Hepatic stellate cell (primary cell): Measurements from ENCODE around the gene KL.

Experiments used
- DNase-seq: peaks from one replicate; pipeline ENCODE4 v3.0.0; 2011; ENCODE audit warnings: low spot score

Gene KL

DNA sequence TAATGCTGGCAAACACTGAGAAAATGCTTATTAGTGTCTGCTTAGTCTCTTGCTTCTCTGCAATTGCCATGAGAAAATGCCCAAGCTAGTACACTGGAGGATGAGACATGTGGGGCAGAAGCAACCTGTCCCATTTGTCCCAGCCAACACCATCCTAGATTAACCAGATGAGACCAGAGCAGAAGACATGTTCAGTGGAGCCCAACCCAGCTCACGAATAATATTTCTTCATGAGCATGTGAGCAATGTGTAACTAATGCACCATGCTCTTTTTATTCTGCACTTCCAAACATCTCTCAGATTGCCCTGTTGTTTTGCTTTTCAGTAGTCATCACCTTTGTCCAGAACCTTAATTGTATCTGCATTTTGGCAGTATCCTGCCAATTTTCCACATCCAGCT is 21.4 kb downstream of the KL start:
- DNase-seq: no peak

GRCh38 chr13:33040090-33040489 is 23.9 kb downstream of the KL start:
- DNase-seq: no peak

DNA sequence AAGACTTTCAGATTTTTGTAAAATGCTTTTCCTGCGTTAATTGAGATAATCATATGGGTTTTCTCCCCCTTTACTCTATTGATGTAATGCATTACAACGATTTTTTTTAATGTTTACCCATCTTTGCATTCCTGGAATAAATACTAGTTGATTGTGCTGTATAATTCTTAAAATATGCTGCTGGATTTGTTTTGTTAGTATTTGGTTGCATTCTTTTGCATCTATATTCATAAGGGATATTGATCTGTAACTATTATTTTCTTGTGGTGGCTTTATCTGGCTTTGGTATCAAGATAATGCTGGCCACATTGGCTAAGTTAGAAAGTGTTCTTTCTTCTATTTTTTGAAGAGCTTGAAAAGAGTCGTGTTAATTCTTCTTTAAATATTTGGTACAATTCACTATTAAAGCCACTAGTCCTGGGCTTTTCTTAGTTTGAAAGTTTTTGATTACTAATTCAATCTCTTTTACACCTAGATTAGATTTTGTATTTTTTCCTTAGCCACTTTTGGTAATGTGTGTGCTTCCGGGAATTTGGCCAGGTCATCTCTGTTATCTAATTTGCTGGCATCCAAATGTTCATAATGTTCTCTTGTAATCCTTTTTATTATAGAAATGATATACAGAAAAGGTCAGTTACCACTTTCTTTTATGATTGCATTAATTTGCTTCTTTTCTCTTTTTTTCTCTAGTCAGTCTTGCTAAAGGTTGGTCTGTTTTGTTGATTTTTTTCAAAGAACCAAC is 29.8 kb downstream of the KL start:
- no peak for DNase-seq

GRCh38 chr13:33050161-33050560 is 33.9 kb downstream of the KL start:
- DNase-seq: no peak

- DNase-seq: no peak
Measured at GRCh38 chr13:33051632-33052031, 35.4 kb downstream of the KL start.

DNA sequence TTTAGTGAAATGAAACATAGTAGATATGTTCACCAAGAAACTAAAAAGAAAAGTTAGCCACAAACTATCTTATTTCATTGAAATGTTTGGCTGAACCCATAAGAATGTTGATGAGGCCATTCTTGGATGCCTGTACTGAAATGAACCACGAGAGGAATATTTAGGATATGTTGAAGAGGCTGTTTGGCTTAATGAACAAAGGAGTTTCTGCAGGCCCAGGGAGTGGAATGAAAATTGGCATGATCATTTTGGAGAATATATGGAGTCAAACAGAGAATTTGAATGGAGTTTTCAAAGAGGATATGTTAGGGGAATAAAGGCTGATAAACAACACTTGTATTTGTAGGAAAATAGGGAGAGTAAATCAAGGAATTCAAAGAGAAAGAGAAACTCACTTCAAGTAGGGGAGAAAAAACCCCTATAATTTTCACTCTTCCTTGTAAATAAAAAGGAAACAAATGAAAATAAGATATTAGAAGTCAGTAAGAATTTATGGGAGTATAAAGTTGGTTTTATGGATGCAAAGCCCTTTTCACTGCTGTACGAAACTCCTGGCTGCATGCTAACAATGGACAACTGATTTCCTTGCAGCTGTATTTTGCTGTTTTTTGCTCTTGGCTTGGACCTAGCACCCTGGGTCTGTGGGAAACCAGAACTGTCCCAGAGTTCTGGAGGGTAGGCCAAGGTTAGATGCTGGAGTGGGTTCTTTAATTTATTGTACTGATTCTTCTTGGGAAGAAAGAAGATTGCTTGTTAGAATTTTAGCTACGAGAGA is 36.5 kb downstream of the KL start:
- DNase-seq: no peak

DNA sequence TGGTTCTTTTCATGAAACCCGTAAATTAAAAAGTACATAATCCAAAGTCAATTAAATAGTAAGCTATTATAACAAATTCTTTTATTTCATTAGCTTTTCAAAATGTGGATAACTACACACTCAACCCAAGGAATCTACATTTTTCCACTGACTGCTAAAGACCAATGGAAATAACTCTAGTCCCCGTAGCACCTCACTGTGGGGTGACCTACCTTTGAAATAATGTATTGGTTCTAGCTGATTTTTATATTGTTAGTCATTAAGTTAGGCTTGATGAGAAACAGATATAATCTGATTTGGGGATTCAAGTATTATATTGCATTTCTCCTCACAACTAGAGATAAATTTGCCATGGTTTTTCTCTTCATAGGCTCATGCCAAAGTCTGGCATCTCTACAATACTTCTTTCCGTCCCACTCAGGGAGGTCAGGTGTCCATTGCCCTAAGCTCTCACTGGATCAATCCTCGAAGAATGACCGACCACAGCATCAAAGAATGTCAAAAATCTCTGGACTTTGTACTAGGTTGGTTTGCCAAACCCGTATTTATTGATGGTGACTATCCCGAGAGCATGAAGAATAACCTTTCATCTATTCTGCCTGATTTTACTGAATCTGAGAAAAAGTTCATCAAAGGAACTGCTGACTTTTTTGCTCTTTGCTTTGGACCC is 37.3 kb downstream of the KL start:
- DNase-seq: no peak

GRCh38 chr13:33057019-33057780 is 41.0 kb downstream of the KL start:
- DNase-seq: peak; percentile 38

- DNase-seq: no peak
Measured at GRCh38 chr13:33058776-33059327, 42.6 kb downstream of the KL start.

DNA sequence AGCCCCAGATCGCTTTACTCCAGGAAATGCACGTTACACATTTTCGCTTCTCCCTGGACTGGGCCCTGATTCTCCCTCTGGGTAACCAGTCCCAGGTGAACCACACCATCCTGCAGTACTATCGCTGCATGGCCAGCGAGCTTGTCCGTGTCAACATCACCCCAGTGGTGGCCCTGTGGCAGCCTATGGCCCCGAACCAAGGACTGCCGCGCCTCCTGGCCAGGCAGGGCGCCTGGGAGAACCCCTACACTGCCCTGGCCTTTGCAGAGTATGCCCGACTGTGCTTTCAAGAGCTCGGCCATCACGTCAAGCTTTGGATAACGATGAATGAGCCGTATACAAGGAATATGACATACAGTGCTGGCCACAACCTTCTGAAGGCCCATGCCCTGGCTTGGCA is 44.6 kb downstream of the KL start:
- DNase-seq: no peak

DNA sequence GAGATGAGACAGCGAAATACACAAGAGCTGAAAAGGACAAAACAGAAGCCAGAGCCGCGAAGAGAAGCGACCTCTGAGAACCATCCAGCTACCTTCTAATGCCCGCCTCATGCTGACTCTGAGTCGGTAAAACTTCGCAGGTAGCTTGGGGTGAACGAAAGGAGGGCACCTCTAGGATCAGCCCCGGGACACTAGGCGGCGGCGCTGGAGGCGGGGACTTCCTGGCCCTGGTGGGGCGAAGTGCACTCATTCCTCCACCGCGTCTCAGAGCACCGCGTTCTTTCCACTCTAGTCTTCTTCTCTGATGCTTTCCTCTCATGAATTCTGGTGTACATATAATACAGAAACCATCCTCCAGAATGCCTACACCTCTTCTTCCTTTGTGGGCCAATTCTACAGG is 50.1 kb downstream of the KL start:
- DNase-seq: no peak

- no peak for DNase-seq
Measured at GRCh38 chr13:33069365-33069764, 53.1 kb downstream of the KL start.

DNA sequence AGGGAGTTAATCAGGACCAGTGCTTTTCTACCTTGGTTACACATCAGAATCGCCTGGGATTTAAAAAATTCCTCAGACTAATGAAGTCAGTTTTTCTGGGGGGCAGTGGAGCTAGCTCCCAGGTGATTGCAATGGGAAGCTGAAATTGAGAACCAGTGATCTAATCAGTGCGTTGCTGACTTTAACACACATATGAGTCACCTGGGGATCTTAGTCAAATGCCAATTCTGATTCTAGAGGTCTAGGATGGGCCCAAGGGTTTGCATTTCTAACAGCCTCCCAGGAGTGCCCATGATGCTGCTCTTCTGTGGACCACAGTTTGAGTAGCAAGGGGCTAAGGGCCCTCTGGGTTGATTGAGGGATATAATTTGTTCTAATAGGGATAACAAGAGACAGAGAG is 54.5 kb downstream of the KL start:
- DNase-seq: no peak

GRCh38 chr13:33072282-33072681 is 56.1 kb downstream of the KL start:
- DNase-seq: no peak

- DNase-seq: no peak
Measured at GRCh38 chr13:33072759-33073158, 56.5 kb downstream of the KL start.

GRCh38 chr13:33073338-33073737 is 57.1 kb downstream of the KL start:
- no peak for DNase-seq

DNA sequence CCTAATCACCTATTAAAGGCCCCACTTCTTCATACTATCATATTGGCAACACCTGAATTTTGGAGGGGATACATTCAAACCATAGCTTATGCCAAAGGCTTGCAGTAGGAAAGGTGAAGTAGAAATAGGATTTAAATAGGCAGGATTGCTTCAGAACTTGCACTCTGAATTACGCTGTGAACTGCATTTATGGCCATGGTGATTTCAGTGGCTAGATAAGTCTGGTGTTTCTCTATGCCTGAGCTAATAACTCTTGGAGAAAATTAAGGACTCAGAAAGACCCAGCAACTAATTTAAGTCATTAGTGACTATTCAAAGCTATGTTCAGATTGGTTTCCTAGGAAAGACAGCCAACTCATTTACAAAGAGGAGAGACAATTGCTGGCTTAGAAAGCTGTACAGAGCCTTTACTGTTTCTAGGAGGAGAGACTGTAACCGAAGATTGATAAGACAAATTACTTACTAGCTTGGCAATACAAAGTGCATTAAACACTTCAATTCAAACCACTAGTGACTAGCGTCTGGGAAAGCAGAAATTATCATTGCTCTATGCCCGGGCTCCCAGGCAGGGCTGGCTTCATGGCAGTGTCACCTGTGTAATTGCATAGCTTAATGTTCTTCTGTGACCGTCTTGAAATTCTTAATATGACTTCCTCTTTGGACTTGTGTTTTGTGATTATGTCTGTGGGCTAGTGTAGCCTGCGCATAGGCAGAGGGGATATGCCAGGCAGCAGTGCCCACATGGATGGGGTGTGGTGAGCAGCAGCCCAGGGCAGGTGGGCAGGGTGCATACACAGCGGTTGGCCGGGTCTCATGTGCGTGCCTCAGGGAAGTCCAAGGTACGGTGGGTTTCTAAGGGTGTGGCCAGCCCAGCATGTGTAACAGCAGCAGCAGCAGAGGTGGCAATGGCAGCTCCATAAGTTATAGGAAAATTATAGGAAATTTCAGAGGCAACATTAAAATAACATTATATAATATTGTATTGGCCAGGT is 60.1 kb downstream of the KL start:
- DNase-seq: no peak

DNA sequence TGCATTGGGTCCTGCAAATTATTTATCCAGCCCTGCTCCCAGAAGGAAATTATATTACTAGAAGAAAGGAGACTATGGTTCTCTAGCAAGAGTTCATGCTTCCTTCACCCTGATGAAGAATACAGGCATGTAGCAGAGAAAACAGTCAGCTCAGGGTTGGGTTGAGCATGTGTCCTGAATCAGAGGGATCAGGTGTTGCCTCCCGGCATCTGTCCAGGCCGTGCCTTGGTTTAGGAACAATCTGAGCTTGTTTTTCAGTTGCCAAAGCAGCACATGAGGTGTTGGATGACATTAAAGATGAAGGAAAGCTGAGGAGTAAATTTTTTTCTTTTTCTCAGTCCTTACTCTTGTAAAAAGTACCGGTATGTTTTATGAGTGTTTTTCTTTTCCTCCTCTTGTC is 62.0 kb downstream of the KL start:
- no peak for DNase-seq

GRCh38 chr13:33079960-33080359 is 63.7 kb downstream of the KL start:
- no peak for DNase-seq

DNA sequence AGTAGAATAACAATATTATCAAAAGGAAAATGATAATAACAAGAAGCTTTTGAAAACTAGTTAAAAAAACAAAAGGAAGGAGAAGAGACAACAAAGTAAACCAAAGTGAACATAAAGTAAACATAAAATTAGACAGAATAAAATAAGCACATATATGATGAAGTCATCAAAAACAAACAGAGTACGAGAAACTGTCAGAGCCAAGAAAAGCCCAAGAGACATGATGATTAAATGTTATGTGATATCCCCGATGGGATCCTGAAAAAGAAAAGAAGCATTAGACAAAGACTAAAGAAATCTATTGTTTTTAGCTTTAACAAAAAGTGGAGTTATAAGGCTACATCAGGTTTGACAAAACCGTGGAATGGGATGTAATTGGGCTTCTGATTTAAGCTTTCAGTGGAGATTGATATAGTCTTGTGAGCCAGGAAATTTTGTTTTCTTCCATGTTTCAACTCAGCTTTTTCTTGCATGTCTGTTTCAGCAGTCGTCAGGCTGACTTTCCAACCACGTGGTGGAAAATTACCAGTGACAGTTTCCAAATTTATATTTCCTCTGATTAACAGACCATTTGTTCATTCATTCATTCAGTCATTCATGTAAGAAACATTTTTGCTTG is 64.9 kb downstream of the KL start:
- DNase-seq: no peak
